ENCODE data around the gene TNNC2. TPM values are rescaled to one million over a fixed set of nuclear protein-coding genes. Genes with fewer than 3 reads are reported as not detected.

The TNNC2 gene
- total and polyA plus RNA-seq, 2 of the 13 experiments (the other 11 are each of a cell fraction or from before 2014, with no cell fraction given): 1.8 to 4.7 TPM

DNA sequence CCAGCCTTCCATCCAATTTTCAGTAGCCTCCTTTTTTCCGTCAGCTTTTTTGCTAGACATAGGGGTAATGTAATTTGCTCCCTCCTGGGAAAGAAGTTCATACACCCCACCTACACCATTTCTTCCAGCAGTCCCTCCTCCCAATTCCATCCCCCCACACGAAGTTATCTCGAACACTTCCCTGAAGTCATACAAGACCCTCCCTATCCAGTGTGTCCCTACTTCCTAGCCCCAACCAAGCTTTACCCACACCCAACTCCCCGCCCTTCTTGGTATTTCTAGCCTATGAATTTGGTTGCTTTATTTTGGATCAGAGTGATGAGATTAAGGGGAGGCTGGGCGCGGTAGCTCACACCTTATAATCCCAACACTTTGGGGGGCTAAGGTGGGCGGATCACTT, 13.6 kb downstream of the TNNC2 start:
- in situ Hi-C loops (cut with HindIII; ENCODE audit: extremely low pct_ligation_motif_present, low pct_unique_long_range_greater_than_20kb): no loop called here
- Histone ChIP-seq H3K9ac (ENCODE audit: insufficient read depth, low read depth, low read length) (peak overlapping the region; percentile 79), H3K27ac (ENCODE audit: extremely low read length, insufficient read depth, low read length) (peak overlapping the region; percentile 66), H2AFZ (ENCODE audit: low read length) (no peak overlapping the region), H3K27me3 (ENCODE audit: control insufficient read depth in 1 of 2, insufficient read depth in 2 of 2, low read length in 2 of 2) (no peaks in the 10 kb centered on the region), H4K20me1 (ENCODE audit: insufficient read depth, low read length) (no peaks in the 10 kb centered on the region), H3K4me2 (ENCODE audit: low read depth, low read length) (peak overlapping the region; percentile 78), H3K4me3 (replicated peaks in 1 of 3; ENCODE audit: insufficient read depth in 1 of 3, low read depth in 2 of 3, low read length in 3 of 3) (peak overlapping the region; percentile 67 to 83 (median 81)), H3K4me1 (ENCODE audit: insufficient read depth, low read length) (peaks cover 30% of the 10 kb centered on the region), H3K9me3 (ENCODE audit: low read length) (no peaks in the 10 kb centered on the region), H3K79me2 (ENCODE audit: insufficient read depth, low read length) (peaks cover 15% of the 10 kb centered on the region), H3K36me3 (replicated peaks in 1 of 2; ENCODE audit: control insufficient read depth in 1 of 2, insufficient read depth in 2 of 2, low read length in 2 of 2) (peaks cover 16 to 41% of the 10 kb centered on the region in 2 experiments)
- CTCF ChIA-PET (ENCODE audit: low intra/inter-chr PET ratio, low total read pairs): no interaction called here
- 78% methylated on average over 7 of the region's 7 CpGs for WGBS (ENCODE audit: low lambda C conversion rate)
- FAIRE-seq: no peak
- POLR2A ChIA-PET: interaction anchor here (1.1 kb wide), 1 partner anchor 67 kb away, joined by 5 read pairs; the partner anchor contains the start of gene ZSWIM1
- no peak for DNase-seq (ENCODE audit: low spot score)
- TF ChIP-seq, protein P1, sequence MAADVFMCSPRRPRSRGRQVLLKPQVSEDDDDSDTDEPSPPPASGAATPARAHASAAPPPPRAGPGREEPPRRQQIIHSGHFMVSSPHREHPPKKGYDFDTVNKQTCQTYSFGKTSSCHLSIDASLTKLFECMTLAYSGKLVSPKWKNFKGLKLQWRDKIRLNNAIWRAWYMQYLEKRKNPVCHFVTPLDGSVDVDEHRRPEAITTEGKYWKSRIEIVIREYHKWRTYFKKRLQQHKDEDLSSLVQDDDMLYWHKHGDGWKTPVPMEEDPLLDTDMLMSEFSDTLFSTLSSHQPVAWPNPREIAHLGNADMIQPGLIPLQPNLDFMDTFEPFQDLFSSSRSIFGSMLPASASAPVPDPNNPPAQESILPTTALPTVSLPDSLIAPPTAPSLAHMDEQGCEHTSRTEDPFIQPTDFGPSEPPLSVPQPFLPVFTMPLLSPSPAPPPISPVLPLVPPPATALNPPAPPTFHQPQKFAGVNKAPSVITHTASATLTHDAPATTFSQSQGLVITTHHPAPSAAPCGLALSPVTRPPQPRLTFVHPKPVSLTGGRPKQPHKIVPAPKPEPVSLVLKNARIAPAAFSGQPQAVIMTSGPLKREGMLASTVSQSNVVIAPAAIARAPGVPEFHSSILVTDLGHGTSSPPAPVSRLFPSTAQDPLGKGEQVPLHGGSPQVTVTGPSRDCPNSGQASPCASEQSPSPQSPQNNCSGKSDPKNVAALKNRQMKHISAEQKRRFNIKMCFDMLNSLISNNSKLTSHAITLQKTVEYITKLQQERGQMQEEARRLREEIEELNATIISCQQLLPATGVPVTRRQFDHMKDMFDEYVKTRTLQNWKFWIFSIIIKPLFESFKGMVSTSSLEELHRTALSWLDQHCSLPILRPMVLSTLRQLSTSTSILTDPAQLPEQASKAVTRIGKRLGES (CRISPR knock-in tag; IDR thresholded peaks at IDR 0.05; ENCODE audit: borderline replicate concordance): no peak
- TF ChIP-seq PCBP2 (optimal IDR thresholded peaks at IDR 0.05; ENCODE audit: low read depth, low read length, poor library complexity, severe bottlenecking): peak; percentile 47
- TF ChIP-seq, protein P2, sequence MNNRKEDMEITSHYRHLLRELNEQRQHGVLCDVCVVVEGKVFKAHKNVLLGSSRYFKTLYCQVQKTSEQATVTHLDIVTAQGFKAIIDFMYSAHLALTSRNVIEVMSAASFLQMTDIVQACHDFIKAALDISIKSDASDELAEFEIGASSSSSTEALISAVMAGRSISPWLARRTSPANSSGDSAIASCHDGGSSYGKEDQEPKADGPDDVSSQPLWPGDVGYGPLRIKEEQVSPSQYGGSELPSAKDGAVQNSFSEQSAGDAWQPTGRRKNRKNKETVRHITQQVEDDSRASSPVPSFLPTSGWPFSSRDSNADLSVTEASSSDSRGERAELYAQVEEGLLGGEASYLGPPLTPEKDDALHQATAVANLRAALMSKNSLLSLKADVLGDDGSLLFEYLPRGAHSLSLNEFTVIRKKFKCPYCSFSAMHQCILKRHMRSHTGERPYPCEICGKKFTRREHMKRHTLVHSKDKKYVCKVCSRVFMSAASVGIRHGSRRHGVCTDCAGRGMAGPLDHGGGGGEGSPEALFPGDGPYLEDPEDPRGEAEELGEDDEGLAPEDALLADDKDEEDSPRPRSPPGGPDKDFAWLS (CRISPR knock-in tag; IDR thresholded peaks at IDR 0.05; ENCODE audit: borderline replicate concordance): 0 out of 2 replicates have a peak, but pooled peaks have one; percentile 13
- TF ChIP-seq, protein P3, sequence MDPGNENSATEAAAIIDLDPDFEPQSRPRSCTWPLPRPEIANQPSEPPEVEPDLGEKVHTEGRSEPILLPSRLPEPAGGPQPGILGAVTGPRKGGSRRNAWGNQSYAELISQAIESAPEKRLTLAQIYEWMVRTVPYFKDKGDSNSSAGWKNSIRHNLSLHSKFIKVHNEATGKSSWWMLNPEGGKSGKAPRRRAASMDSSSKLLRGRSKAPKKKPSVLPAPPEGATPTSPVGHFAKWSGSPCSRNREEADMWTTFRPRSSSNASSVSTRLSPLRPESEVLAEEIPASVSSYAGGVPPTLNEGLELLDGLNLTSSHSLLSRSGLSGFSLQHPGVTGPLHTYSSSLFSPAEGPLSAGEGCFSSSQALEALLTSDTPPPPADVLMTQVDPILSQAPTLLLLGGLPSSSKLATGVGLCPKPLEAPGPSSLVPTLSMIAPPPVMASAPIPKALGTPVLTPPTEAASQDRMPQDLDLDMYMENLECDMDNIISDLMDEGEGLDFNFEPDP (CRISPR knock-in tag; conservative IDR thresholded peaks at IDR 0.05): 0 out of 2 replicates have a peak, but pooled peaks have one; percentile 57
- intact Hi-C loops (cut with micrococcal nuclease; ENCODE audit: unreplicated experiment): no loop called here
- ATAC-seq: no peak
- no TSS peak for BruUV-seq (replicated peaks)
